ENCODE results near the gene OFD1.

GRCh38 chrX:13697455-13697854 lies 37.1 kb upstream of the OFD1 start:
- no peak for TF ChIP-seq EP300 (IDR thresholded peaks at IDR 0.05)
- TF ChIP-seq CTCF (IDR thresholded peaks at IDR 0.05) = no peak
- TF ChIP-seq POLR2A (IDR thresholded peaks at IDR 0.05) = no peak
